Measurements from ENCODE around the gene OPA3. TPM values are rescaled to one million over a fixed set of nuclear protein-coding genes. Genes with fewer than 3 reads are reported as not detected.

Gene OPA3
- total RNA-seq, 1 donor from 2014 or later = 16.1 TPM

DNA sequence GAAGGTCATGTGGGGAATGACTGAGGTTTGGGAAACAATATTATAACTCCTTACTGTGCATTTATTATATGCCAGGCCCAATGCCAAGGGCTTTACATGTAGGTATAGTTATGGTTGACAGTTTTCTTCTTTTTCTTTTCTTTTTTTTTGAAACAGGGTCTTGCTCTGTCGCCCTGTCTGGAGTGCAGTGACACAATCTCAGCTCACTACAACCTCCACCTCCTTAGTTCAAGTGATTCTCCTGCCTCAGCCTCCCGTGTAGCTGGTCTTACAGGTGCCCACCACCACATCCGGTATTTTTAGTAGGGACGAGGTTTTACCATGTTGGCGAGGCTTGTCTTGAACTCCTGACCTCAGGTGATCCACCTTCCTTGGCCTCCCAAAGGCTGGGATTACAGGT lies 101.6 kb downstream of the OPA3 start:
- no peak for DNase-seq (ENCODE audit: low read depth)

DNA sequence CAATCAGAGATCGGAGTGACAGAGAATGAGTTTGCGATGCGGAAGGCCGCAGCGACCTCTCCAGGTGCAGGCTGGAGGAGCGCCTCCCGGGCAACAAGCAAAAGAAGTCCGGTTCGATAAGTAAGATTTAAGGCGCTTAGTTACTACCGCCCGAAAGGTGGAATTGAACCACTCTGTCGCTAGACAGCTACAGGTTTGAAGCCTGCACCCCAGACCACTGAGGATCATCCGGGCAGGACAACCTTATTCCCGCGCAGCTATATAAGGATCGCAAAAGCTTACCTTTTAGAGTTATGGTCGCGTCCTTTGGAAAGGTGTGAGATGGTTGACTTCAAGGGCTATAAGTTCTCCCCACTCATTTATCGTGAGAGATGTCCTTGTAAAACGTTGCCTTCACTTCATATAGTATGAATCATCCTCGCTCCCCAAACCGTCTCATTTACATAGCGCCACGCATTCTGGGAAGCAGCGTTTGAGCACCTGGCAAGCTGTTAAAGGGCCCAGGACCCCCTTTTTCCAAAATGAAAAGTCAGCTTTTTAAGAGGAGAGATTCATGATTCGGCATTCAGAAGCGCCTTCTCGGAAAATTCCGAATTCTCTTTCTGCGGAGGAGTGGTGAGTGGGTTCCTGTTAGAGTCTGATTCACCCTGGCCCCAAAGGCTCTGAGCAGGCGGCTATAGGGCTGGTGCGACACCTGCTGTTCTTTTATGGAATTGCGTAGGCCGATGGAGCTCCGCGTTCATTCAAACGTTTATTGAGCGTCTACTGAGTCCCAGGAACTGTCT lies 106.0 kb downstream of the OPA3 start:
- peak; percentile 90 for DNase-seq (ENCODE audit: low read depth)

DNA sequence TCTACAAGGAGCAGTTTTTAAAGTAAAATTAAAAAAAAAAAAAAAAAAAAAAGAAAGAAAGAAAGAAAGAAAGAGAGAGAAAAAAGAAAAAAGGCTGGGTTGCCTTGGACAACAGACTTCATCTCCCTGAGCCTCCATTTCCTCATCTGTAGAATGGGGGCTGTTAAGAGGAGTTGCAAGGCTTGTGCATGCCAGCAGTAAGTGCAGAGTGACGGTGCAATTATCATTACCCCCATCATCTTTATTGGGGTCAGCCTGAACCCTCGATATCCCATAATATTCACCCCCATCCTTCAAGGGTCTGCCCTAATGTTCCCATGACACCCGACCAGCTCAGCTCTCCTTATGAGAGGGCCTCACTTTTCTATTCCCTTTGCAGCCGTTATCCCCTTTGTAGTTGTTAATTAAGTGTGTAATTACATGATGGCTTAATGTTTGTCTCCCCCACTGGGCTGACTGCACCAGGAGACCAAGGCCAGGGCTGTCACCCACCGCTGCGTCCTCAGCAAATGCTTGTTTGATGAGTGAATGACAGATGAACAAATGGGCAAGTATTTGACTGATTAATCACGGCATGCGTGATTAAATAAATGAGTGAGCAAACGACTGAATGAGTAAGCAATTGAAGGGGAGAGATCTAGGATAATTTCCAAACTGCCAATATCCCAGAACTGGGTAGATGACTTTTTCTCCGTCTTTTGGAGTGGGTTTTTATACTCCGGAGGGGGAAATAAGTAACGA lies 106.7 kb downstream of the OPA3 start:
- DNase-seq (ENCODE audit: low read depth) = no peak

Other genes starting within 250 kb of the OPA3 start
- not detected in 2 replicates for gene KLC3, start 244.1 kb downstream of the OPA3 start, total RNA-seq
- gene ERCC2, start 214.2 kb downstream of the OPA3 start, total RNA-seq = 17.3 and 20.6 TPM in 2 replicates
- 0.73 and 1.3 TPM in 2 replicates for gene PPP1R13L, start 179.7 kb downstream of the OPA3 start, total RNA-seq
- 10.1 and 13.2 TPM in 2 replicates for gene POLR1G, start 178.2 kb downstream of the OPA3 start, total RNA-seq
- gene ERCC1, start 160.9 kb downstream of the OPA3 start, total RNA-seq = 60.8 and 78.3 TPM in 2 replicates
- gene FOSB, start 116.8 kb downstream of the OPA3 start, total RNA-seq = 2.0 and 4.1 TPM in 2 replicates
- gene RTN2, start 87.8 kb downstream of the OPA3 start, total RNA-seq = 120 and 139 TPM in 2 replicates
- gene PPM1N, start 86.4 kb downstream of the OPA3 start, total RNA-seq = 0.26 and 0.64 TPM in 2 replicates
- 54.9 and 75.2 TPM in 2 replicates for gene VASP, start 77.3 kb downstream of the OPA3 start, total RNA-seq
- not detected in 2 replicates for gene GPR4, start 17.4 kb upstream of the OPA3 start, total RNA-seq
- 24.7 and 25.5 TPM in 2 replicates for gene EML2, start 54.6 kb upstream of the OPA3 start, total RNA-seq
- gene GIPR, start 83.4 kb upstream of the OPA3 start, total RNA-seq = 0.37 TPM in 1 of 2 replicates, not detected in the other
- 132 and 143 TPM in 2 replicates for gene SNRPD2, start 107.2 kb upstream of the OPA3 start, total RNA-seq
- gene QPCTL, start 107.9 kb upstream of the OPA3 start, total RNA-seq = 11.2 and 16.6 TPM in 2 replicates
- gene FBXO46, start 146.1 kb upstream of the OPA3 start, total RNA-seq = 9.0 TPM in 2 replicates
- gene MEIOSIN, start 148.6 kb upstream of the OPA3 start, total RNA-seq = not detected in 2 replicates
- gene SIX5, start 184.4 kb upstream of the OPA3 start, total RNA-seq = 13.0 and 17.6 TPM in 2 replicates
- 907 and 1,143 TPM in 2 replicates for gene DMPK, start 197.7 kb upstream of the OPA3 start, total RNA-seq
- 60.2 and 62.3 TPM in 2 replicates for gene DMWD, start 208.0 kb upstream of the OPA3 start, total RNA-seq
- 0.11 TPM in 1 of 2 replicates, not detected in the other for gene RSPH6A, start 230.5 kb upstream of the OPA3 start, total RNA-seq